ENCODE data around the gene UACA.

The UACA gene

GRCh38 chr15:70786996-70787395, 23.6 kb upstream of the UACA start:
- DNase-seq, result no peak

- DNase-seq, result no peak
Measured at GRCh38 chr15:70783610-70784022, 20.3 kb upstream of the UACA start.

GRCh38 chr15:70783041-70783440, 19.7 kb upstream of the UACA start:
- DNase-seq, result no peak

- no peak for DNase-seq
Measured at GRCh38 chr15:70781236-70781635, 17.9 kb upstream of the UACA start.

GRCh38 chr15:70778258-70779076, 15.1 kb upstream of the UACA start:
- no peak for DNase-seq

GRCh38 chr15:70777170-70777926, 14.0 kb upstream of the UACA start:
- DNase-seq, result no peak

GRCh38 chr15:70775160-70775559, 11.8 kb upstream of the UACA start:
- DNase-seq, result no peak

GRCh38 chr15:70772402-70772801, 9.0 kb upstream of the UACA start:
- DNase-seq, result no peak

GRCh38 chr15:70770863-70771262, 7.5 kb upstream of the UACA start:
- DNase-seq, result no peak

GRCh38 chr15:70768257-70768883, 5.0 kb upstream of the UACA start:
- no peak for DNase-seq

- DNase-seq, result no peak
Measured at GRCh38 chr15:70767667-70768066, 4.3 kb upstream of the UACA start.

GRCh38 chr15:70766597-70766996, 3.2 kb upstream of the UACA start:
- DNase-seq, result no peak

GRCh38 chr15:70765504-70766281, 2.3 kb upstream of the UACA start:
- DNase-seq, result no peak

- DNase-seq, result no peak
Measured at GRCh38 chr15:70763950-70764730, 782 bp upstream of the UACA start.

GRCh38 chr15:70762469-70763119, 764 bp downstream of the UACA start:
- DNase-seq, result peak; percentile 54

GRCh38 chr15:70761931-70762468, 1.4 kb downstream of the UACA start:
- no peak for DNase-seq

- DNase-seq, result no peak
Measured at GRCh38 chr15:70761046-70761445, 2.3 kb downstream of the UACA start.

- DNase-seq, result no peak
Measured at GRCh38 chr15:70758790-70759462, 4.4 kb downstream of the UACA start.

GRCh38 chr15:70757627-70758026, 5.7 kb downstream of the UACA start:
- DNase-seq, result no peak

- no peak for DNase-seq
Measured at GRCh38 chr15:70754862-70755261, 8.5 kb downstream of the UACA start.

All from hematopoietic multipotent progenitor cell treated with erythropoietin and hydrocortisone succinate and interleukin-3 and kit ligand, for 6 days (in vitro differentiated cells).